ENCODE data around the gene CARNS1. TPM values are rescaled to one million over a fixed set of nuclear protein-coding genes. Genes with fewer than 3 reads are reported as not detected.

Gene CARNS1
- total RNA-seq, 1 donor from 2014 or later, result 0.21 TPM

GRCh38 chr11:67450796-67451657, 35.5 kb downstream of the CARNS1 start:
- H3K27me3 ChIP-seq (ENCODE audit: control insufficient read depth, insufficient read depth, low read length), result peaks cover 3% of the 10 kb centered on the region
- no peak for DNase-seq (ENCODE audit: low read depth)
- TF ChIP-seq CTCF (IDR thresholded peaks at IDR 0.05; ENCODE audit: insufficient read depth, low read length, poor library complexity, severe bottlenecking), result no peak
- no peaks in the 10 kb centered on the region for H3K36me3 ChIP-seq (ENCODE audit: control insufficient read depth, insufficient read depth, low read length)
- no peak overlapping the region for H3K4me3 ChIP-seq (ENCODE audit: low read depth, low read length)

GRCh38 chr11:67451658-67451976, 36.1 kb downstream of the CARNS1 start:
- peaks cover 4% of the 10 kb centered on the region for H3K27me3 ChIP-seq (ENCODE audit: control insufficient read depth, insufficient read depth, low read length)
- DNase-seq (ENCODE audit: low read depth), result no peak
- no peak for TF ChIP-seq CTCF (IDR thresholded peaks at IDR 0.05; ENCODE audit: insufficient read depth, low read length, poor library complexity, severe bottlenecking)
- H3K36me3 ChIP-seq (ENCODE audit: control insufficient read depth, insufficient read depth, low read length), result no peaks in the 10 kb centered on the region
- H3K4me3 ChIP-seq (ENCODE audit: low read depth, low read length), result no peak overlapping the region

GRCh38 chr11:67452141-67452952, 36.9 kb downstream of the CARNS1 start, which contains the start of gene GPR152:
Gene GPR152 (minus strand): TSS chr11:67452729. CDS start chr11:67452724, 5 bp downstream.
- Histone ChIP-seq H3K27me3 (ENCODE audit: control insufficient read depth, insufficient read depth, low read length) (peaks cover 4% of the 10 kb centered on the region), H3K4me3 (ENCODE audit: low read depth, low read length) (no peak within 1 kb of the TSS), H3K36me3 (ENCODE audit: control insufficient read depth, insufficient read depth, low read length) (no peaks in the 10 kb centered on the region)
- no peak for DNase-seq (ENCODE audit: low read depth)
- no peak for TF ChIP-seq CTCF (IDR thresholded peaks at IDR 0.05; ENCODE audit: insufficient read depth, low read length, poor library complexity, severe bottlenecking)

- H3K4me3 ChIP-seq (ENCODE audit: low read depth, low read length), result no peak overlapping the region
- H3K27me3 ChIP-seq (ENCODE audit: control insufficient read depth, insufficient read depth, low read length), result peaks cover 4% of the 10 kb centered on the region
- no peaks in the 10 kb centered on the region for H3K36me3 ChIP-seq (ENCODE audit: control insufficient read depth, insufficient read depth, low read length)
- no peak for DNase-seq (ENCODE audit: low read depth)
- TF ChIP-seq CTCF (IDR thresholded peaks at IDR 0.05; ENCODE audit: insufficient read depth, low read length, poor library complexity, severe bottlenecking), result no peak
Measured at GRCh38 chr11:67453816-67454732, 38.6 kb downstream of the CARNS1 start.

GRCh38 chr11:67455054-67455453, 39.6 kb downstream of the CARNS1 start, which contains the start of gene CABP4:
Gene CABP4 (plus strand): TSS chr11:67455354. CDS start chr11:67455424, 70 bp downstream.
- TF ChIP-seq CTCF (IDR thresholded peaks at IDR 0.05; ENCODE audit: insufficient read depth, low read length, poor library complexity, severe bottlenecking), result no peak
- H3K27me3 ChIP-seq (ENCODE audit: control insufficient read depth, insufficient read depth, low read length), result peaks cover 4% of the 10 kb centered on the region
- DNase-seq (ENCODE audit: low read depth), result no peak
- H3K4me3 ChIP-seq (ENCODE audit: low read depth, low read length), result no peak within 1 kb of the TSS
- H3K36me3 ChIP-seq (ENCODE audit: control insufficient read depth, insufficient read depth, low read length), result no peaks in the 10 kb centered on the region

Measured in kidney epithelial cell (primary cell).